HepG2 (cell line): ENCODE results near the gene LITAFD. TPM values are rescaled to one million over a fixed set of nuclear protein-coding genes. Genes with fewer than 3 reads are reported as not detected.

ENCODE experiments used
- BCLAF1 ChIP-seq: fragments of 450-650 bp; IDR thresholded peaks from 2 replicates; pipeline ENCODE4 v1.6.1; 2017; ENCODE audit warnings: mild to moderate bottlenecking
- BORCS8-MEF2B ChIP-seq: sonication (generic); formaldehyde crosslinking; IDR thresholded peaks from 2 replicates; pipeline ENCODE4 v1.8.0; 2022; ENCODE audit warnings: mild to moderate bottlenecking, missing genetic modification reagents
- IRF1 ChIP-seq: sonication (generic); formaldehyde crosslinking; IDR thresholded peaks from 2 replicates; pipeline ENCODE4 v1.4.0; 2020; ENCODE audit warnings: low read depth, mild to moderate bottlenecking, missing genetic modification reagents
- KDM5B ChIP-seq: sonication (generic); formaldehyde crosslinking; IDR thresholded peaks from 2 replicates; pipeline ENCODE4 v1.4.0; 2020; ENCODE audit warnings: missing genetic modification reagents, mild to moderate bottlenecking, borderline replicate concordance
- LCORL ChIP-seq, 2 experiments: fragments of 450-650 bp in 1 of 2; sonication (generic) in 1 of 2; formaldehyde crosslinking in 1 of 2; IDR thresholded peaks; 2 replicates each; pipeline versions ENCODE4 v1.5.0 to v1.6.1; 2017 to 2020; ENCODE audit warnings: antibody characterized with exemption in 1 of 2, missing genetic modification reagents in 1 of 2
- PBX3 ChIP-seq: sonication (generic); formaldehyde crosslinking; IDR thresholded peaks from 2 replicates; pipeline ENCODE4 v1.8.1; 2023; ENCODE audit warnings: missing genetic modification reagents, inconsistent platforms, borderline replicate concordance
- RCOR2 ChIP-seq: IDR thresholded peaks from 2 replicates; pipeline ENCODE4 v1.6.1; 2016; ENCODE audit warnings: missing biosample characterization, missing genetic modification reagents
- SATB2 ChIP-seq: sonication (generic); formaldehyde crosslinking; IDR thresholded peaks from 2 replicates; pipeline ENCODE4 v1.5.0; 2020; ENCODE audit warnings: missing genetic modification reagents
- ZBTB8A ChIP-seq: sonication (generic); formaldehyde crosslinking; IDR thresholded peaks from 2 replicates; pipeline ENCODE4 v1.4.0; 2020; ENCODE audit warnings: mild to moderate bottlenecking, low read depth, missing genetic modification reagents, borderline replicate concordance
- ZHX2 ChIP-seq, 2 experiments: sonication (generic) in 1 of 2; formaldehyde crosslinking in 1 of 2; IDR thresholded peaks; 2 replicates each; pipeline versions ENCODE4 v1.6.1 to v1.9.0; 2014 to 2022; ENCODE audit warnings: antibody characterized with exemption in 1 of 2, borderline replicate concordance in 1 of 2, inconsistent platforms in 1 of 2, low read depth in 1 of 2, missing genetic modification reagents in 1 of 2
- ZMYM3 ChIP-seq: sonication (generic); formaldehyde crosslinking; IDR thresholded peaks from 2 replicates; pipeline ENCODE4 v1.5.1; 2020; ENCODE audit warnings: mild to moderate bottlenecking, missing genetic modification reagents
- ZNF264 ChIP-seq: sonication (generic); formaldehyde crosslinking; IDR thresholded peaks from 2 replicates; pipeline ENCODE4 v1.4.0; 2020; ENCODE audit warnings: missing genetic modification reagents
- ZNF414 ChIP-seq: sonication (generic); formaldehyde crosslinking; IDR thresholded peaks from 2 replicates; pipeline ENCODE4 v1.5.0; 2020; ENCODE audit warnings: missing genetic modification reagents
- ZNF549 ChIP-seq: sonication (generic); formaldehyde crosslinking; IDR thresholded peaks from 2 replicates; pipeline ENCODE4 v1.5.0; 2020; ENCODE audit warnings: missing genetic modification reagents
- ZNF607 ChIP-seq: sonication (generic); formaldehyde crosslinking; IDR thresholded peaks from 2 replicates; pipeline ENCODE4 v1.5.1; 2020; ENCODE audit warnings: missing genetic modification reagents, mild to moderate bottlenecking, borderline replicate concordance
- polyA plus RNA-seq, 8 experiments: library from polyadenylated mRNA; depleted of rRNA in 3 of 8; stranded (reverse) in 7 of 8; unstranded in 1 of 8; fragments of >200 nt; fragmentation: Illumina TruSeq in 4 of 8; extraction: Trizol in 4 of 8; gene quantifications; 2 replicates each; pipeline versions ENCODE4 v1.2.1 to v1.2.3, GENCODE V29; 2011 to 2016; ENCODE audit warnings: low read depth in 4 of 8, missing spikeins in 1 of 8, mixed read lengths in 1 of 8; ENCODE audit not compliant: insufficient read depth in 1 of 8
- total RNA-seq, 5 experiments: library from RNA; depleted of rRNA; stranded (reverse); fragments of >200 nt; fragmentation: Illumina TruSeq; extraction: Trizol; gene quantifications; 2 replicates each; pipeline ENCODE4 v1.2.3, GENCODE V29; 2016; ENCODE audit warnings: low read depth in 1 of 5

LITAFD gene
- total and polyA plus RNA-seq, 2 of the 13 experiments (the other 11 are each of a cell fraction or from before 2014, with no cell fraction given), result not detected

- 0 out of 2 replicates have a peak, but pooled peaks have one; percentile 41 for TF ChIP-seq ZHX2 (IDR thresholded peaks at IDR 0.05; ENCODE audit: low read depth)
- TF ChIP-seq ZHX2 (CRISPR knock-in tag; IDR thresholded peaks at IDR 0.05; ENCODE audit: borderline replicate concordance), result no peak
- TF ChIP-seq ZNF264 (CRISPR knock-in tag), result peak; percentile 75
- TF ChIP-seq BCLAF1, result no peak
- peak; percentile 51; the same call in 1 of the 2 replicates for TF ChIP-seq KDM5B (CRISPR knock-in tag)
- TF ChIP-seq LCORL (IDR thresholded peaks at IDR 0.05), result no peak
- TF ChIP-seq LCORL (CRISPR knock-in tag; IDR thresholded peaks at IDR 0.05), result peak; percentile 88
- TF ChIP-seq BORCS8-MEF2B (CRISPR knock-in tag), result no peak
- no peak for TF ChIP-seq ZNF414
- no peak for TF ChIP-seq RCOR2 (CRISPR knock-in tag)
- TF ChIP-seq ZBTB8A (CRISPR knock-in tag), result no peak
- peak; percentile 14; the same call in 1 of the 2 replicates for TF ChIP-seq PBX3 (CRISPR knock-in tag)
- TF ChIP-seq ZMYM3, result peak; percentile 11; the same call in 1 of the 2 replicates
- no peak for TF ChIP-seq ZNF607 (CRISPR knock-in tag)
- TF ChIP-seq SATB2 (CRISPR knock-in tag), result 0 out of 2 replicates have a peak, but pooled peaks have one; percentile 16
- TF ChIP-seq ZNF549 (CRISPR knock-in tag), result no peak
- no peak for TF ChIP-seq IRF1 (CRISPR knock-in tag)
Observed at GRCh38 chr16:8869212-8869987, 12.8 kb upstream of the LITAFD start (continued).
